ENCODE measurements around the gene SDK1.

DNA sequence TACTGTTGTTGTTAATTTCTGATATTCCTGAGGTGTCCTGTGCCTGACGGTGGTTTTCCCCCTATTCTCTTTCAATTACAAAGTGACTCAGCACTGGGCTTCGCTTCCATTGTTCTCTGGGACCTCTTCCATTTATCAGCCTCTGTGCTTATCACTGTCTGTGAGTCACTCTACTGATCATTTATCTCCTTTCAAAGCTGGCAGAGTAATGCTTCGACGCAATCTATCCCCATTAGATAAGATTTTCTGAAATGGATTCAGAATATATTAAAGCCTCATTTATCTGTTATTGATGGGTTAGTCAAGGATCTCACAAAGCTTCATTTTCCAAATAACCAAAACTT lies 679.2 kb downstream of the SDK1 start:
- TF ChIP-seq NR2C2 (IDR thresholded peaks at IDR 0.05; ENCODE audit: borderline replicate concordance, control insufficient read depth, insufficient read length, low read depth) (no peak), GATAD2B (conservative IDR thresholded peaks at IDR 0.05; ENCODE audit: low read depth) (no peak)
- TF ChIP-seq, protein P1, sequence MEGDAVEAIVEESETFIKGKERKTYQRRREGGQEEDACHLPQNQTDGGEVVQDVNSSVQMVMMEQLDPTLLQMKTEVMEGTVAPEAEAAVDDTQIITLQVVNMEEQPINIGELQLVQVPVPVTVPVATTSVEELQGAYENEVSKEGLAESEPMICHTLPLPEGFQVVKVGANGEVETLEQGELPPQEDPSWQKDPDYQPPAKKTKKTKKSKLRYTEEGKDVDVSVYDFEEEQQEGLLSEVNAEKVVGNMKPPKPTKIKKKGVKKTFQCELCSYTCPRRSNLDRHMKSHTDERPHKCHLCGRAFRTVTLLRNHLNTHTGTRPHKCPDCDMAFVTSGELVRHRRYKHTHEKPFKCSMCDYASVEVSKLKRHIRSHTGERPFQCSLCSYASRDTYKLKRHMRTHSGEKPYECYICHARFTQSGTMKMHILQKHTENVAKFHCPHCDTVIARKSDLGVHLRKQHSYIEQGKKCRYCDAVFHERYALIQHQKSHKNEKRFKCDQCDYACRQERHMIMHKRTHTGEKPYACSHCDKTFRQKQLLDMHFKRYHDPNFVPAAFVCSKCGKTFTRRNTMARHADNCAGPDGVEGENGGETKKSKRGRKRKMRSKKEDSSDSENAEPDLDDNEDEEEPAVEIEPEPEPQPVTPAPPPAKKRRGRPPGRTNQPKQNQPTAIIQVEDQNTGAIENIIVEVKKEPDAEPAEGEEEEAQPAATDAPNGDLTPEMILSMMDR (IDR thresholded peaks at IDR 0.05 in 2 of 3, conservative IDR thresholded peaks at IDR 0.05 in 1 of 3; ENCODE audit: control insufficient read depth in 2 of 3, extremely low read depth in 1 of 3, insufficient read depth in 1 of 3, low read depth in 3 of 3, low read length in 3 of 3), result no peak
- TF ChIP-seq, protein P2, sequence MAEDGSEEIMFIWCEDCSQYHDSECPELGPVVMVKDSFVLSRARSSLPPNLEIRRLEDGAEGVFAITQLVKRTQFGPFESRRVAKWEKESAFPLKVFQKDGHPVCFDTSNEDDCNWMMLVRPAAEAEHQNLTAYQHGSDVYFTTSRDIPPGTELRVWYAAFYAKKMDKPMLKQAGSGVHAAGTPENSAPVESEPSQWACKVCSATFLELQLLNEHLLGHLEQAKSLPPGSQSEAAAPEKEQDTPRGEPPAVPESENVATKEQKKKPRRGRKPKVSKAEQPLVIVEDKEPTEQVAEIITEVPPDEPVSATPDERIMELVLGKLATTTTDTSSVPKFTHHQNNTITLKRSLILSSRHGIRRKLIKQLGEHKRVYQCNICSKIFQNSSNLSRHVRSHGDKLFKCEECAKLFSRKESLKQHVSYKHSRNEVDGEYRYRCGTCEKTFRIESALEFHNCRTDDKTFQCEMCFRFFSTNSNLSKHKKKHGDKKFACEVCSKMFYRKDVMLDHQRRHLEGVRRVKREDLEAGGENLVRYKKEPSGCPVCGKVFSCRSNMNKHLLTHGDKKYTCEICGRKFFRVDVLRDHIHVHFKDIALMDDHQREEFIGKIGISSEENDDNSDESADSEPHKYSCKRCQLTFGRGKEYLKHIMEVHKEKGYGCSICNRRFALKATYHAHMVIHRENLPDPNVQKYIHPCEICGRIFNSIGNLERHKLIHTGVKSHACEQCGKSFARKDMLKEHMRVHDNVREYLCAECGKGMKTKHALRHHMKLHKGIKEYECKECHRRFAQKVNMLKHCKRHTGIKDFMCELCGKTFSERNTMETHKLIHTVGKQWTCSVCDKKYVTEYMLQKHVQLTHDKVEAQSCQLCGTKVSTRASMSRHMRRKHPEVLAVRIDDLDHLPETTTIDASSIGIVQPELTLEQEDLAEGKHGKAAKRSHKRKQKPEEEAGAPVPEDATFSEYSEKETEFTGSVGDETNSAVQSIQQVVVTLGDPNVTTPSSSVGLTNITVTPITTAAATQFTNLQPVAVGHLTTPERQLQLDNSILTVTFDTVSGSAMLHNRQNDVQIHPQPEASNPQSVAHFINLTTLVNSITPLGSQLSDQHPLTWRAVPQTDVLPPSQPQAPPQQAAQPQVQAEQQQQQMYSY (CRISPR knock-in tag; IDR thresholded peaks at IDR 0.05), result no peak

All from GM12878 (cell line).